SK-MEL-5 (cell line): ENCODE data around the gene UQCC2. TPM values are rescaled to one million over a fixed set of nuclear protein-coding genes. Genes with fewer than 3 reads are reported as not detected.

ENCODE experiments used
- DNase-seq: peaks from one replicate; pipeline ENCODE4 v3.0.0-alpha.2; 2016; ENCODE audit warnings: low read depth, low spot score
- in situ Hi-C: cut with HindIII; loops from 2 replicates; pipeline ENCODE4 v1.10.0; 2016; ENCODE audit warnings: low sequenced_read_pairs, high pct_unique_total_duplicates, low pct_unique_long_range_greater_than_20kb
- total RNA-seq: library from RNA; depleted of rRNA; stranded (reverse); fragments of >200 nt; shearing (Covaris generic); gene quantifications from 2 replicates; pipeline ENCODE4 v1.2.3, GENCODE V29; 2014

The UQCC2 gene
- total RNA-seq, 1 experiment from 2014 or later: 40.1 TPM

- no peak for DNase-seq
- in situ Hi-C loops: no loop called here
Observed at GRCh38 chr6:33716890-33717632, 5.6 kb upstream of the UQCC2 start.

GRCh38 chr6:33716379-33716778, 4.9 kb upstream of the UQCC2 start:
- no peak for DNase-seq
- in situ Hi-C loops: no loop called here

- in situ Hi-C loops: no loop called here
- no peak for DNase-seq
Observed at GRCh38 chr6:33714385-33715040, 3.0 kb upstream of the UQCC2 start.

GRCh38 chr6:33713786-33714185, 2.3 kb upstream of the UQCC2 start:
- DNase-seq: no peak
- in situ Hi-C loops: no loop called here

GRCh38 chr6:33712914-33713313, 1.4 kb upstream of the UQCC2 start:
- no peak for DNase-seq
- in situ Hi-C loops: no loop called here

GRCh38 chr6:33710296-33711121, 991 bp downstream of the UQCC2 start:
- DNase-seq: no peak
- in situ Hi-C loops: no loop called here

- in situ Hi-C loops: no loop called here
Observed at GRCh38 chr6:33709605-33710295, 1.8 kb downstream of the UQCC2 start.

GRCh38 chr6:33708516-33709204, 2.8 kb downstream of the UQCC2 start:
- in situ Hi-C loops: no loop called here

More at GRCh38 chr6:33709605-33710295, 1.8 kb downstream of the UQCC2 start:
- DNase-seq: no peak

GRCh38 chr6:33707771-33708170, 3.7 kb downstream of the UQCC2 start:
- no peak for DNase-seq
- in situ Hi-C loops: no loop called here

More at GRCh38 chr6:33708516-33709204, 2.8 kb downstream of the UQCC2 start:
- no peak for DNase-seq

GRCh38 chr6:33705955-33706725, 5.4 kb downstream of the UQCC2 start:
- in situ Hi-C loops: no loop called here
- DNase-seq: no peak

- in situ Hi-C loops: no loop called here
- DNase-seq: no peak
Observed at GRCh38 chr6:33705268-33705885, 6.1 kb downstream of the UQCC2 start.

GRCh38 chr6:33704215-33705066, 7.1 kb downstream of the UQCC2 start:
- in situ Hi-C loops: no loop called here
- no peak for DNase-seq

GRCh38 chr6:33702345-33702977, 9.0 kb downstream of the UQCC2 start:
- DNase-seq: peak; percentile 65
- in situ Hi-C loops: no loop called here

- in situ Hi-C loops: no loop called here
- peak; percentile 86 for DNase-seq
Observed at GRCh38 chr6:33700391-33701050, 11.0 kb downstream of the UQCC2 start.

- DNase-seq: no peak
- in situ Hi-C loops: no loop called here
Observed at GRCh38 chr6:33699739-33700138, 11.8 kb downstream of the UQCC2 start.
